SJCRH30 (cell line): Measurements from ENCODE around the gene SEL1L2. TPM values are rescaled to one million over a fixed set of nuclear protein-coding genes. Genes with fewer than 3 reads are reported as not detected.

Experiments used
- DNase-seq, 2 experiments: peaks; one replicate each; pipeline ENCODE4 v3.0.0-alpha.2; 2015 to 2020
- H3K27ac ChIP-seq: fragments of 250-450 bp; sonication (Bioruptor Pico); 2 replicates; pipeline ENCODE4 v1.5.1; 2020; ENCODE audit warnings: mild to moderate bottlenecking, moderate library complexity
- H3K27me3 ChIP-seq: fragments of 250-450 bp; sonication (Bioruptor Pico); 2 replicates; pipeline ENCODE4 v1.5.1; 2020; ENCODE audit warnings: mild to moderate bottlenecking, moderate library complexity
- H3K36me3 ChIP-seq: fragments of 250-450 bp; sonication (Bioruptor Pico); 2 replicates; pipeline ENCODE4 v1.5.1; 2020; ENCODE audit warnings: mild to moderate bottlenecking, moderate library complexity
- H3K4me1 ChIP-seq: fragments of 250-450 bp; sonication (Bioruptor Pico); 2 replicates; pipeline ENCODE4 v1.5.1; 2020; ENCODE audit warnings: mild to moderate bottlenecking, moderate library complexity
- H3K4me3 ChIP-seq: fragments of 250-450 bp; sonication (Bioruptor Pico); 2 replicates; pipeline ENCODE4 v1.5.1; 2020; ENCODE audit warnings: mild to moderate bottlenecking, moderate library complexity
- H3K9me3 ChIP-seq: fragments of 250-450 bp; sonication (Bioruptor Pico); replicated peaks from 2 replicates; pipeline ENCODE4 v1.5.1; 2020; ENCODE audit warnings: mild to moderate bottlenecking, moderate library complexity
- total RNA-seq: library from RNA; depleted of rRNA; stranded (reverse); fragments of >200 nt; shearing (Covaris generic); gene quantifications from 2 replicates; pipeline ENCODE4 v1.2.3, GENCODE V29; 2014

The SEL1L2 gene
- total RNA-seq, 1 experiment from 2014 or later: not detected

DNA sequence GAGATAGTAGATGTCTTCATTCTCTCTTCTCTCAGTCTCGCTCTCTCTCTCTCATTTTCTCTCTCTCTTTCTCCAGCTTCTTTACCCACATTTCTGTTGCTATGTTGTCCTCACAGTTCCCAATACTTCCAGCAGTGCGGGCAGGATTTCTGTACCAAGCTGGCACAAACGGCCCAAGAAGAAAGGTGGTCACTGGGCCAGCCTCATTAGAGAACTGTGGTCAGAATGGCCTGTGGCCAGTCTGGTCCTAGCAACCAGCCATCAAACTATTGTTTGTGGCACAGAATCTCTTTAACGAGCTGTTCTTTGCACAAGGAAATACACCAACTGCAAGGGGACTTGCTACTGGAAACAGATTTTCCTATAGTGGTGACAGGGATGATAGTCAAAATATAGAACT lies 81.3 kb downstream of the SEL1L2 start:
- Histone ChIP-seq H3K9me3 (no peaks in the 10 kb centered on the region), H3K4me1 (no peaks in the 10 kb centered on the region), H3K27ac (no peak overlapping the region), H3K27me3 (peaks cover 8% of the 10 kb centered on the region; the same call in 1 of the 2 replicates), H3K4me3 (no peak overlapping the region), H3K36me3 (no peaks in the 10 kb centered on the region)
- no peak for DNase-seq

GRCh38 chr20:13904766-13905165 lies 85.6 kb downstream of the SEL1L2 start:
- Histone ChIP-seq H3K27ac (no peak overlapping the region), H3K27me3 (peaks cover 8% of the 10 kb centered on the region; the same call in 1 of the 2 replicates), H3K4me3 (no peak overlapping the region), H3K9me3 (no peaks in the 10 kb centered on the region), H3K36me3 (no peaks in the 10 kb centered on the region), H3K4me1 (no peaks in the 10 kb centered on the region)
- no peak for DNase-seq

- peak; percentile 22 to 54 for DNase-seq
- Histone ChIP-seq H3K27ac (no peak overlapping the region), H3K27me3 (no peaks in the 10 kb centered on the region)
Observed at GRCh38 chr20:13900496-13900895, 89.9 kb downstream of the SEL1L2 start.

DNA sequence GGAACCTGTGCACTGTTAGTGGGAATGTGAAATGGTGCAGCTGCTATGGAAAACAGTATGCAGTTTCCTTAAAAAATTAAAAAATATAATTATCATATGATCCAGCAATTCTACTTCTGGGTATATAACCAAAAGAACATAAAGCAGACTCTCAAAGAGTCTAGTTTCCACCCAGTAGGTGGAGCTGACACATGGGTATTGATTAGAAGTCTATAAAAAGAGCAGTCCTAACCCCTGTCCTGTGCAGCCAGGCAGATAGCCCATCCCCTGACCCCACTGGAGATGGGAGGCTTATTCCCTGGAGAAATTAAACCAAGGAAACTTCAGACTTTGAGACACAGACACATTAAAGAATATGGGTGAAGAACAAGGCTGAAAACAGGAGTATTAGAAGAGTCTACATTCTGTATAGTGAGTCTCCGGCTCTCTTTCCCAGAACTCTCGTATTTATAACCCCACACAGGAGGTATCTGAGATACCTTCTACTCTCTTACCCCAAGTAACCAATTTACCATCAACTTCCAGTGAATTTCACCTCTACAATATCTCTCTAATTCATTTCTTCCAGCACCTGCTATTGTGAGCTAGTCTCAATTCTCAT lies 92.3 kb downstream of the SEL1L2 start:
- H3K4me1 ChIP-seq: no peaks in the 10 kb centered on the region
- DNase-seq: no peak

More at GRCh38 chr20:13900496-13900895, 89.9 kb downstream of the SEL1L2 start:
- no peaks in the 10 kb centered on the region for H3K36me3 ChIP-seq
- peak overlapping the region; percentile 30 for H3K4me3 ChIP-seq
- H3K9me3 ChIP-seq: no peaks in the 10 kb centered on the region
- no peaks in the 10 kb centered on the region for H3K4me1 ChIP-seq

GRCh38 chr20:13891575-13891974 lies 98.8 kb downstream of the SEL1L2 start:
- Histone ChIP-seq H3K4me3 (no peak overlapping the region), H3K36me3 (no peaks in the 10 kb centered on the region), H3K4me1 (no peaks in the 10 kb centered on the region), H3K27ac (no peak overlapping the region), H3K27me3 (no peaks in the 10 kb centered on the region), H3K9me3 (no peaks in the 10 kb centered on the region; the same call in 1 of the 2 replicates)
- DNase-seq: no peak

More for the DNA sequence above, 92.3 kb downstream of the SEL1L2 start:
- no peaks in the 10 kb centered on the region for H3K9me3 ChIP-seq
- H3K27ac ChIP-seq: no peak overlapping the region
- H3K27me3 ChIP-seq: no peaks in the 10 kb centered on the region
- no peaks in the 10 kb centered on the region for H3K36me3 ChIP-seq
- H3K4me3 ChIP-seq: no peak overlapping the region

DNA sequence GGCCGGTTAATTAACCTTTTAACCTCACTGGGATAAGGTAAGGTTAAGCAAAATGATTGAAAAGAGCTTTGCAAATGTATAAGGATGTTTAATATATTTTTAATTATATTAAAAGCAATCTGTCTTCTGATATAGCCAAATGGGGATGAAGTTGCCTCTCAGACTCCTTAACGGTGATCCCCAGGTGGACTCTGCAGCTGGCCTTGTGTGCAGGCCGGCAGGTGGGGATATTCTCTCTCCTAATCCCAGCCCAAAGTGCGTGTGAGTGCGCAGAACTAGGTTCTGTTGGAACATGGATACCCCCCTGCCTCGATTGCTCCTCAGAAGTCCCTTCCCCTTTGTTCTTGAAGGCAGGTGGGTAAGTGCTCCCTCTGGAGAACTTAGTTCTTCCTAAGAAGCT lies 105.6 kb downstream of the SEL1L2 start:
- Histone ChIP-seq H3K4me3 (no peak overlapping the region), H3K9me3 (no peaks in the 10 kb centered on the region), H3K27ac (no peak overlapping the region), H3K27me3 (no peaks in the 10 kb centered on the region), H3K36me3 (no peaks in the 10 kb centered on the region), H3K4me1 (no peaks in the 10 kb centered on the region)
- DNase-seq: no peak

GRCh38 chr20:13883425-13883824 lies 107.0 kb downstream of the SEL1L2 start:
- no peak overlapping the region for H3K27ac ChIP-seq
- DNase-seq: no peak
- H3K36me3 ChIP-seq: no peaks in the 10 kb centered on the region
- no peaks in the 10 kb centered on the region for H3K9me3 ChIP-seq
- no peaks in the 10 kb centered on the region for H3K4me1 ChIP-seq
- H3K27me3 ChIP-seq: no peaks in the 10 kb centered on the region
- no peak overlapping the region for H3K4me3 ChIP-seq

- no peaks in the 10 kb centered on the region for H3K27me3 ChIP-seq
- H3K27ac ChIP-seq: no peak overlapping the region
- no peak for DNase-seq
- no peak overlapping the region for H3K4me3 ChIP-seq
- H3K4me1 ChIP-seq: no peaks in the 10 kb centered on the region
- H3K9me3 ChIP-seq: no peaks in the 10 kb centered on the region
- no peaks in the 10 kb centered on the region for H3K36me3 ChIP-seq
Observed at GRCh38 chr20:13878566-13878965, 111.8 kb downstream of the SEL1L2 start.

GRCh38 chr20:13877793-13878192 lies 112.6 kb downstream of the SEL1L2 start:
- H3K27me3 ChIP-seq: no peaks in the 10 kb centered on the region
- no peak overlapping the region for H3K27ac ChIP-seq
- no peaks in the 10 kb centered on the region for H3K36me3 ChIP-seq
- DNase-seq: no peak
- no peaks in the 10 kb centered on the region for H3K4me1 ChIP-seq
- H3K9me3 ChIP-seq: no peaks in the 10 kb centered on the region
- H3K4me3 ChIP-seq: no peak overlapping the region

DNA sequence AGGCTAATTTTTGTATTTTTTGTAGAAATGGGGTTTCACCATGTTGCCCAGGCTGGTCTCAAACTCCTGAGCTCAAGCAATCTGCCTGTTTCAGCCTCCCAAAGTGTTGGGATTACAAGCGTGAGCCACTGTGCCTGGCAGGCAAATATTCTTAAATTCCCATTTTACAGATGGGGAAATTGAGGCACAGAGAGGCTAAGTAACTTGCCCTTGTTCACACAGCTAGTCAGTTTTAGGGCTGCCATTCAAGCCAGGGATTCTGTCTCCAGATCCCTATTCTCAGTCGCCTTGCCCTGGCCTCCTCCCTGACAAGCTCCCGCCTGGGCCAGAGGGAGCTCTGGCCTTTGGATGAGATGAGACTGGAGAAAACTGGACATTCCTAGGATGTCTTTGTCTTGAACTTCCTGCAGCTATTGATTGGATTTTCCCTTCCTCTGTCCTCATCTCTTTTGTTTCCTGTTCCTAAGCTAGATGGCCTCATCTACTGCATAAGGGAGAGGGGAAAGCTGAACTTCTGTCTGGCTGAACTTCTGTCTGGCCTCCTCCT lies 115.1 kb downstream of the SEL1L2 start:
- no peaks in the 10 kb centered on the region for H3K9me3 ChIP-seq

DNA sequence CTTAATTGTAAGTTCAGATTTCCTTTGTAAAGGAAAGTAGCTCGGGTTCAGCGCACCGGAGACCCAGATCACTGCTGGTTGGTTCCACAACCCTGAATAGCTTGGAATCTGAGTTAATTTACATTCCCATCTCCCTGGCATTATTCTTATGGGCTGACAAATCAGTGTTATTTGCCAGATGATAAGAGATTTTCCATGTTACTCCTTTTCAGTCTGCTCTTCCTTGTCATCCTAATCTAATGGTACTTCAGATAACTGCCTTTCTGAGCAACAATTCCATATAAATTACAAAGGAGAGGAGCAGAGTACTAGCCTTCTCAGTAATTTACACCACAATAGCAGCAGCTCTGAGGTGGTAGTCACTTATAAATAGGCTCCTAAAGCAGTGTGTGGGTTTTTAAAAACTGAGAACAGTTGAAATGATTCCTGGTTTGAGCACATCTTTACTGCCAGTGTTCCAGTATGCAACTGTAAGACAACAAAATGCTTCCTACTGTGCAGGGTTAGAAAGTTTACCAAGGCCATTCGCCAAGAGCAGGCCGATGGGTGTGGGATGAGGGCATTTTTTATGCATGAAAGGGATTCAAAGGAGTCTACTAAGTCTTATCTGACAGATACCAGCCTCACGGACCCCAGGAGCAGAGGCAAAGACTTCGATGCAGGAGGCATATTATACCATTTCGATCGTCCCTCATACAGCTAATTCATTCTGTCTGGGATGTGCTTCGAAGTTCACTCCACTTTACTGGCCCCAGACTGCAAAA lies 115.8 kb downstream of the SEL1L2 start:
- Histone ChIP-seq H3K9me3 (no peaks in the 10 kb centered on the region), H3K27me3 (no peaks in the 10 kb centered on the region), H3K27ac (no peak overlapping the region), H3K36me3 (no peaks in the 10 kb centered on the region), H3K4me1 (no peaks in the 10 kb centered on the region), H3K4me3 (no peak overlapping the region)
- no peak for DNase-seq

More for the DNA sequence above, 115.1 kb downstream of the SEL1L2 start:
- H3K27me3 ChIP-seq: no peaks in the 10 kb centered on the region
- H3K36me3 ChIP-seq: no peaks in the 10 kb centered on the region
- no peak overlapping the region for H3K27ac ChIP-seq
- DNase-seq: no peak
- H3K4me3 ChIP-seq: no peak overlapping the region
- no peaks in the 10 kb centered on the region for H3K4me1 ChIP-seq

DNA sequence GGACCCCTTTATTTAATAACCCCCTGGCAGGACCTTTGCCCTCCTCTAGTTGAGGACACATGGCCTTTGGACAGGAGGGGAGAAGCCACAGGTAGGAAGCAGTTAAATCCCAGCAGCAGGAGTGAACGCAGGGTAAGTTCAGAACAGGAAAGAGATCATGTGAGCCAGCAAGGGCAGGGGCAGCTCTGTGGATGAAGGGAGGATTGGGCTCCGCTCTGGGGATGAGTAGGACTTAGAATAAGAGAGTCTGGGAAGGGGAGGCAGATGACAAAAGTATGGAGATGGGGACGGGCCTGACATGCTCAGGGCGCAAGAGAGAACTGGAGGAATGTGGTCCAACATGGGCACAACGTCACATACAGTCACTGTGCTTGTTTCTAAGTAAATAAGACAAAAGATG lies 116.6 kb downstream of the SEL1L2 start:
- Histone ChIP-seq H3K9me3 (no peaks in the 10 kb centered on the region), H3K36me3 (no peaks in the 10 kb centered on the region), H3K4me1 (no peaks in the 10 kb centered on the region), H3K27ac (no peak overlapping the region), H3K27me3 (no peaks in the 10 kb centered on the region), H3K4me3 (no peak overlapping the region)
- DNase-seq: no peak

GRCh38 chr20:13870170-13870748 lies 120.2 kb downstream of the SEL1L2 start:
- no peaks in the 10 kb centered on the region for H3K9me3 ChIP-seq
- no peaks in the 10 kb centered on the region for H3K4me1 ChIP-seq
- no peak overlapping the region for H3K27ac ChIP-seq
- no peaks in the 10 kb centered on the region for H3K27me3 ChIP-seq
- no peaks in the 10 kb centered on the region for H3K36me3 ChIP-seq
- no peak for DNase-seq
- H3K4me3 ChIP-seq: no peak overlapping the region

DNA sequence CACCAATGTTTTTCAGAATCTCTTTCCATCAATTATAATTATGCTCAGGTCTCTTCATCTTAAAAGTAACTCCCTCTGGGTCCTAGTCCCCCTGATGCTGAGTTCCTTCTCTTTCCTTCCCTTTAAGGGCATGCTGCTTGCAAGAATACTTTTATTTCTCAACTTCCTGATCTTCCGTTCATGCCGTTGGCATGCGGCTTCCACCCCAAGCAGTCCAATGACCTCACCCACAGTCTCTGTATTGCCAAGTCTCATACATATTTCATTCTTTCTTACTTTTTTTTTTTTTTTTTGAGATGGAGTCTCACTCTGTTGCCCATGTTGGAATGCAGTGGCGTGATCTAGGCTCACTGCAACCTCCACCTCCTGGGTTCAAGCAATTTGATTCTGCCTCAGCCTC lies 122.1 kb downstream of the SEL1L2 start:
- no peak overlapping the region for H3K27ac ChIP-seq
- H3K9me3 ChIP-seq: no peaks in the 10 kb centered on the region
- no peak overlapping the region for H3K4me3 ChIP-seq
- H3K27me3 ChIP-seq: no peaks in the 10 kb centered on the region
- no peaks in the 10 kb centered on the region for H3K4me1 ChIP-seq
- H3K36me3 ChIP-seq: no peaks in the 10 kb centered on the region
- DNase-seq: no peak

GRCh38 chr20:13865791-13866351 lies 124.5 kb downstream of the SEL1L2 start:
- Histone ChIP-seq H3K36me3 (no peaks in the 10 kb centered on the region), H3K4me3 (no peak overlapping the region), H3K4me1 (no peaks in the 10 kb centered on the region), H3K9me3 (no peaks in the 10 kb centered on the region), H3K27me3 (no peaks in the 10 kb centered on the region), H3K27ac (no peak overlapping the region)
- no peak for DNase-seq
